Psoas muscle (tissue), 8 donors: Measurements from ENCODE around the gene S1PR4. TPM values are rescaled to one million over a fixed set of nuclear protein-coding genes. Genes with fewer than 3 reads are reported as not detected.

Experiments used
- ATAC-seq, 4 donors: fragments of 200-7000 bp; cut with Tn5 transposase; one replicate each; pipeline ENCODE4 v1.9.1; 2020; ENCODE audit warnings: moderate library complexity in 3 of 4, mild to moderate bottlenecking in 2 of 4
- DNase-seq, 2 donors: peaks; one replicate each; pipeline ENCODE4 v3.0.0-alpha.2; 2020
- H3K27ac ChIP-seq: fragments of 200-600 bp; one replicate; pipeline ENCODE4 v1.8.0; 2022
- H3K27me3 ChIP-seq, 3 donors: fragments of 200-600 bp in 1 of 3; one replicate each; pipeline versions ENCODE4 v1.6.1 to v1.8.0; 2013 to 2022; ENCODE audit warnings: low read length in 2 of 3, mild to moderate bottlenecking in 2 of 3, moderate library complexity in 1 of 3; ENCODE audit not compliant: insufficient read depth in 3 of 3
- H3K36me3 ChIP-seq, 2 donors: fragments of 200-600 bp in 1 of 2; one replicate each; pipeline versions ENCODE4 v1.6.1 to v1.8.0; 2013 to 2022; ENCODE audit warnings: low read depth in 1 of 2, mild to moderate bottlenecking in 1 of 2, moderate library complexity in 1 of 2; ENCODE audit not compliant: insufficient read depth in 1 of 2
- H3K4me1 ChIP-seq: fragments of 200-600 bp; one replicate; pipeline ENCODE4 v1.8.0; 2022
- H3K4me3 ChIP-seq: fragments of 200-600 bp; one replicate; pipeline ENCODE4 v1.8.0; 2022; ENCODE audit warnings: mild to moderate bottlenecking
- H3K9me3 ChIP-seq: fragments of 200-600 bp; one replicate; pipeline ENCODE4 v1.8.0; 2022
- WGBS, 3 donors: extraction: QIAGEN DNeasy Blood & Tissue Kit; methylation state at CpG; one replicate each; pipeline versions ENCODE4 v1.1.6 to v1.1.7; 2013; 5-methylcytosine and 5-hydroxymethylcytosine counted together
- intact Hi-C, 2 donors: fragments of 100-400 bp; cut with DNase I; formaldehyde crosslinking; loops; one replicate each; pipeline versions ENCODE4 v1.11.0 to v1.14.2; 2022
- polyA plus RNA-seq, 3 donors: library from polyadenylated mRNA; stranded (reverse); fragments of 200-250 nt; gene quantifications; one replicate each; pipeline ENCODE4 v1.2.3, GENCODE V29; 2013
- total RNA-seq, 4 donors: library from RNA; stranded (reverse); fragmentation: NEBNext Ultra II Directional in 2 of 4; extraction: Animal tissue kit (Norgen Biotek cat#: 25700) in 2 of 4; gene quantifications; one replicate each; pipeline versions ENCODE4 v1.2.1 to v1.2.4, GENCODE V29; 2021 to 2023
- TF ChIP-seq, protein P1 (sequence below): fragments of 200-600 bp; IDR thresholded peaks from one replicate; pipeline ENCODE4 v1.8.0; 2022; ENCODE audit warnings: antibody characterized with exemption
- donor health status: healthy with polysubstance abuse.
- donor health status: DM: no; HTN: no; CAD: no; lungs with moderate emphysema.
- donor health status: Bipolar disorder and iron deficiency.
- donor health status: healthy.
- donor health status: DM: yes; HTN: yes; CAD: no.
- donor health status: DM: no; HTN: no; CAD: no.
- donor health status: DM: no; HTN: no; CAD: no.
- donor health status: DM: yes; HTN: yes; CAD: no.

Gene S1PR4
- total and polyA plus RNA-seq, 7 donors, result 0.40 to 0.94 (median 0.75) TPM

- Histone ChIP-seq H3K4me3 (no peak overlapping the region), H3K27me3 (no peaks in the 10 kb centered on the region), H3K36me3 (no peaks in the 10 kb centered on the region), H3K27ac (no peak overlapping the region), H3K4me1 (no peaks in the 10 kb centered on the region), H3K9me3 (no peaks in the 10 kb centered on the region)
- TF ChIP-seq, protein P1, sequence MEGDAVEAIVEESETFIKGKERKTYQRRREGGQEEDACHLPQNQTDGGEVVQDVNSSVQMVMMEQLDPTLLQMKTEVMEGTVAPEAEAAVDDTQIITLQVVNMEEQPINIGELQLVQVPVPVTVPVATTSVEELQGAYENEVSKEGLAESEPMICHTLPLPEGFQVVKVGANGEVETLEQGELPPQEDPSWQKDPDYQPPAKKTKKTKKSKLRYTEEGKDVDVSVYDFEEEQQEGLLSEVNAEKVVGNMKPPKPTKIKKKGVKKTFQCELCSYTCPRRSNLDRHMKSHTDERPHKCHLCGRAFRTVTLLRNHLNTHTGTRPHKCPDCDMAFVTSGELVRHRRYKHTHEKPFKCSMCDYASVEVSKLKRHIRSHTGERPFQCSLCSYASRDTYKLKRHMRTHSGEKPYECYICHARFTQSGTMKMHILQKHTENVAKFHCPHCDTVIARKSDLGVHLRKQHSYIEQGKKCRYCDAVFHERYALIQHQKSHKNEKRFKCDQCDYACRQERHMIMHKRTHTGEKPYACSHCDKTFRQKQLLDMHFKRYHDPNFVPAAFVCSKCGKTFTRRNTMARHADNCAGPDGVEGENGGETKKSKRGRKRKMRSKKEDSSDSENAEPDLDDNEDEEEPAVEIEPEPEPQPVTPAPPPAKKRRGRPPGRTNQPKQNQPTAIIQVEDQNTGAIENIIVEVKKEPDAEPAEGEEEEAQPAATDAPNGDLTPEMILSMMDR, result no peak
- intact Hi-C loops, result no loop called here
- ATAC-seq (no peak), DNase-seq (no peak)
These were observed 37.9 kb upstream of the S1PR4 start for GRCh38 chr19:3140667-3141038.

GRCh38 chr19:3142292-3142670, 36.3 kb upstream of the S1PR4 start:
- Histone ChIP-seq H3K9me3 (no peaks in the 10 kb centered on the region), H3K36me3 (no peaks in the 10 kb centered on the region), H3K27me3 (no peaks in the 10 kb centered on the region), H3K4me3 (no peak overlapping the region), H3K4me1 (no peaks in the 10 kb centered on the region), H3K27ac (peak overlapping the region; percentile 55)
- DNase-seq (no peak), ATAC-seq (peak; percentile 13 to 49 (median 34))
- TF ChIP-seq, protein P1, result no peak
- WGBS, 3 donors, result 19 to 26% (median 26%) methylated on average over 6 of the region's 6 CpGs
- intact Hi-C loops, result no loop called here

- no peaks in the 10 kb centered on the region for H3K36me3 ChIP-seq
These were observed 35.7 kb upstream of the S1PR4 start for GRCh38 chr19:3142781-3143337.

DNA sequence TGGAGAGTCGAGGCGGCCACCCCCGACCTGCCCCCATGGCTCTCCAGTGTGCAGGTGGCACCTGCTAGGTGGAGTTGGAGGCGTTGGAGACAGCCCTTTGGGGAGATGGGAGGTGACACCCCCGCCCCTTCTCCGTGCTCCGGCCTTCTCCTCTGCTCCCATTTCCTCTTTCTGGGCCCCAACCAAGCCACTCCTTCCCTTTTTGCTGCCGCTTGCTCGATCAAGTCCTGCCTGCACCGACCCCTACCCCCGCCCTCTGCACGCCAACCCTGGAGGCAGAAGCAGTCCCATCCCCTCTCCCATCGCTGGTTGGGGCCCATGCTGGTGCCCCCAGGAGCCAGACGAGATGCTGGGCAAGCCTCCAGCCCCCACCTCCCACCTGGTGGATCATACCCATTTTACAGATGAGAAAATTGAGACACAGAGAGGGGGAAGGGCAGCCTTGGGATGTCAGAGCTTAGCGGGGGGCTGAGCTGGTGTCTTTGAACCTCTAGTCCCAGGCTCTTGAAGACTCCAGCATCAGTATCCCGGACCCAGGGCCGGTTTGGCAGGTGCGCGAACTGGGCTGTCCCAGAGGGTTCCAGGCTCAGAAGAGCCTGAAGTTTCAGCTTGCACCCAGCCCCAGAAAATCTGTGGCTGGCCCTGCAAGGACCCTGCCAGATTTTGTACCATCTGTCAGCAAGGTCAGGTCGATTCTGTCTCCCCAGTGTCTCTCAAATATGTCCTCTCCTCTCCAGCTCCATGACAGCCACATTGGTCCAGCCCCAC, 32.5 kb upstream of the S1PR4 start:
- no peaks in the 10 kb centered on the region for H3K36me3 ChIP-seq
- no peak for ATAC-seq
- H3K4me1 ChIP-seq, result no peaks in the 10 kb centered on the region
- intact Hi-C loops, result no loop called here
- H3K9me3 ChIP-seq, result no peaks in the 10 kb centered on the region
- peaks cover 0 to 10% (median 4%) of the 10 kb centered on the region in 3 donors for H3K27me3 ChIP-seq
- H3K4me3 ChIP-seq, result no peak overlapping the region
- WGBS, 3 donors, result 64 to 69% (median 65%) methylated on average over 19 to 20 of the region's 20 CpGs
- TF ChIP-seq, protein P1, result no peak
- no peak for DNase-seq
- no peak overlapping the region for H3K27ac ChIP-seq

More at GRCh38 chr19:3142781-3143337, 35.7 kb upstream of the S1PR4 start:
- WGBS, 3 donors, result 59 to 65% (median 59%) methylated on average over 11 of the region's 11 CpGs
- ATAC-seq, result no peak
- TF ChIP-seq, protein P1, result no peak
- intact Hi-C loops, result no loop called here
- no peak overlapping the region for H3K4me3 ChIP-seq
- H3K9me3 ChIP-seq, result no peaks in the 10 kb centered on the region
- no peak for DNase-seq
- H3K4me1 ChIP-seq, result no peaks in the 10 kb centered on the region
- H3K27ac ChIP-seq, result peak overlapping the region; percentile 55
- H3K27me3 ChIP-seq, result no peaks in the 10 kb centered on the region
